NOMO-1 treated with dmso at 0.1 percent for 144 hours (cell line): Measurements from ENCODE around the gene C2orf42.
A peak's percentile ranks its signal among the peaks of the same experiment; 100 is the strongest.
"Not testable (repeated sequence)": the region's sequence is repeated elsewhere in the genome, so short reads cannot be mapped to it uniquely, and the experiment has no call there.

ENCODE experiments used
- DNase-seq: peaks from one replicate; lab custom pipeline; 2025; ENCODE audit not compliant: unreplicated experiment; lab: John Stamatoyannopoulos, UW

The C2orf42 gene

DNA sequence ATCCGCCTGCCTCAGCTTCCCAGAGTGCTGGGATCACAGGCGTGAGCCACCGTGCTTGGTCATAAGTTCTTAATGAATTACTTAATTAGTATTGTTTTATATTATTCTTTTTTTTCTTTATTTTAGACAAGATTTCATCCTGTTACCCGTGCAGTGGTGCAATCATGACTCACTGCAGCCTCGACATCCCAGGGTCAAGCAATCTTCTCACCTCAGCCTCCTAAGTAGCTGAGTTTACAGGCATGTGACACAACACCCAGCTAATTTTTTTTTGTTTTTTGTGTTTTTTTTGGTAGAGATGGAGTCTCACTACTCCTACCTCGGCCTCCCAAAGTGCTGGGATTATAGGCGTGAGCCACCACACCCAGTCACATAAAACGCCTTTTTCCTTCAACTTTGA is 17.3 kb downstream of the C2orf42 start:
- DNase-seq, result no peak

DNA sequence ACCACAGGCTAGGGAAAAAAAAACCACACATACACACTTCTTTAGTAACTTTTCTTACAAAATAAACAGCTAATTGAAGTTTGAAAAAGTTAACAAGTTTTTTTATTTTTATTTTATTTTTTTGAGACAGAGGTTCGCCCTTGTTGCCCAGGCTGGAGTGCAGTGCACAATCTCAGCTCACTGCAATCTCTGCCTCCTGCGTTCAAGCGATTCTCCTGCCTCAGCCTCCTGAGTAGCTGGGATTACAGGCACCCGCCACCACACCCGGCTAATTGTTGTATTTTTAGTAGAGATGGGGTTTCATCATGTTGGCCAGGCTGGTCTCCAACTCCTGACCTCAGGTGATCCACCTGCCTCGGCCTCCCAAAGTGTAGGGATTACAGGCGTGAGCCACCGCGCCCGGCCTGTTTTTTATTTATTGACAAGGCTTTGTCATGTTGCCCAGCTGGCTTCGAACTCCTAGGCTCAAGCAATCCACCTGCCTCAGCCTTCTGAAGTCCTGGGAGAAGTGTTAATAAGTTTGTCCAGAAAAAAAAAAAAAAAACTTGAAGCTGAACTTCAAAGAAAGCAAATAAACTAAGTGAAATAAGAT is 21.1 kb downstream of the C2orf42 start:
- DNase-seq, result not testable (repeated sequence)

DNA sequence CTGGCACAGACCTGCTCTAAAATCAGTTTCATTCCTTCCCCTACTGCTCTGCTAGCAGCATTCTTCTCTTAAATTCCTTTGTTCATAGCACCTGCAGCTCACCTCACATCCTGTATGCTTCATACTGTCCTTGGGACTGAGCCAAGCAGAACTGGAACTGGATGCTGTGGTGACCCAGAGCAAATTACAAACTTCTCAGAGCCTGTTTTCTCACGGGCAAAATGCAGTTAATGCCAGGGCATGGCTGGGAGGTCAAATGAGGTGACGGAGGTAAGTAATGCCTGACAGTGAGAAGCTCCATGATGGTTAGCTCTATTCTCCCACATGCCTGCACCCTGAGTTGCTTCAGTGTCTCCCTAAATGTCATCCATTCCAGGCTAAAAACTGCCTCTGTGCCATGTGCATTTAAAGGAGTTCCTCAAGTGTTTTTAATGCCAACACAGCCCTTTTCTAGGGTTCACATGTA is 29.7 kb downstream of the C2orf42 start:
- no peak for DNase-seq

DNA sequence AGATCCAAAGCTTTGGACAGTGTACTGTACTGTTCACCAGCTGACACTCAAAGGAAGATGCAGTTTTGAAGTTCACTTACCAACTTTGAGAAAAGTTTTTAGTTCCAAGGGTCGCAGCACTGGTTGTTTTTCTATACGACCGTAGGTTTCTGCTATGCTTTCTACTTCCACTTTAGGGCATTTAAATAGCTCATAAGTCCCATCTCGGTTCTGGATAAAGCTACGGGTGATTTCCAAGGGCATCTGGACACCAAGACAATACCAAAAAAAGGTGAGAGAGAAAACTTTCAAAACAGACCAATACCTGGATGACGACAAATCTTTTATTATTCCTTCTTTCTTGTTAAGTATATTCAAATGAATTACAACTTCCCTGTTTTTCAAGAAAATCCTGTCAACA is 30.3 kb downstream of the C2orf42 start:
- no peak for DNase-seq

DNA sequence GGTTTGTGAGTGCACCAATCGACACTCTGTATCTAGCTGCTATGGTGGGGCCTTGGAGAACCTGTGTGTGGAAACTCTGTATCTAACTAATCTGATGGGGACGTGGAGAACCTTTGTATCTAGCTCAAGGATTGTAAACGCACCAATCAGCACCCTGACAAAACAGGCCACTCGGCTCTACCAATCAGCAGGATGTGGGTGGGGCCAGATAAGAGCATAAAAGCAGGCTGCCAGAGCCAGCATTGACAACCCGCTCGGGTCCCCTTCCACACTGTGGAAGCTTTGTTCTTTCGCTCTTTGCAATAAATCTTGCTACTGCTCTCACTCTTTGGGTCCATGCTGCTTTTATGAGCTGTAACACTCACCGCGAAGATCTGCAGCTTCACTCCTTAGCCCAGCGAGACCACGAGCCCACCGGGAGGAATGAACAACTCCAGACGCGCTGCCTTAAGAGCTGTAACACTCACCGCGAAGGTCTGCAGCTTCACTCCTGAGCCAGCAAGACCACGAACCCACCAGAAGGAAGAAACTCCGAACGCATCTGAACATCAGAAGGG is 41.6 kb downstream of the C2orf42 start:
- not testable (repeated sequence) for DNase-seq

DNA sequence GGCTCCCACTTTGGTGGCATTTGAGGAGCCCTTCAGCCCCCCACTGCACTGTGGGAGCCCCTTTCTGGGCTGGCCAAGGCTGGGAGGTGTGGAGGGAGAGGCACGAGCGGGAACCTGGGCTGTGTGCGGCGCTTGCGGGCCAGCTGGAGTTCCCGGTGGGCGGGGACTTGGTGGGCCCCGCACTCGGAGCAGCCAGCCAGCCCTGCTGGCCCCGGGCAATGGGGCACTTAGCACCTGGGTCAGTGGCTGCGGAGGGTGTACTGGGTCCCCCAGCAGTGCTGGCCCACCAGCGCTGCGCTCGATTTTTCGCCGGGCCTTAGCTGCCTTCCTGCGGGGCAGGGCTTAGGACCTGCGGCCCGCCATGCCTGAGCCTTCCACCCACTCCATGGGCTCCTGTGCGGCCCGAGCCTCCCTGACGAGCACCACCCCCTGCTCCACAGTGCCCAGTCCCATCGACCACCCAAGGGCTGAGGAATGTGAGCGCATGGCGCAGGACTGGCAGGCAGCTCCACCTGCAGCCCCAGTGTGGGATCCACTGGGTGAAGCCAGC is 42.5 kb downstream of the C2orf42 start:
- DNase-seq, result not testable (repeated sequence)

DNA sequence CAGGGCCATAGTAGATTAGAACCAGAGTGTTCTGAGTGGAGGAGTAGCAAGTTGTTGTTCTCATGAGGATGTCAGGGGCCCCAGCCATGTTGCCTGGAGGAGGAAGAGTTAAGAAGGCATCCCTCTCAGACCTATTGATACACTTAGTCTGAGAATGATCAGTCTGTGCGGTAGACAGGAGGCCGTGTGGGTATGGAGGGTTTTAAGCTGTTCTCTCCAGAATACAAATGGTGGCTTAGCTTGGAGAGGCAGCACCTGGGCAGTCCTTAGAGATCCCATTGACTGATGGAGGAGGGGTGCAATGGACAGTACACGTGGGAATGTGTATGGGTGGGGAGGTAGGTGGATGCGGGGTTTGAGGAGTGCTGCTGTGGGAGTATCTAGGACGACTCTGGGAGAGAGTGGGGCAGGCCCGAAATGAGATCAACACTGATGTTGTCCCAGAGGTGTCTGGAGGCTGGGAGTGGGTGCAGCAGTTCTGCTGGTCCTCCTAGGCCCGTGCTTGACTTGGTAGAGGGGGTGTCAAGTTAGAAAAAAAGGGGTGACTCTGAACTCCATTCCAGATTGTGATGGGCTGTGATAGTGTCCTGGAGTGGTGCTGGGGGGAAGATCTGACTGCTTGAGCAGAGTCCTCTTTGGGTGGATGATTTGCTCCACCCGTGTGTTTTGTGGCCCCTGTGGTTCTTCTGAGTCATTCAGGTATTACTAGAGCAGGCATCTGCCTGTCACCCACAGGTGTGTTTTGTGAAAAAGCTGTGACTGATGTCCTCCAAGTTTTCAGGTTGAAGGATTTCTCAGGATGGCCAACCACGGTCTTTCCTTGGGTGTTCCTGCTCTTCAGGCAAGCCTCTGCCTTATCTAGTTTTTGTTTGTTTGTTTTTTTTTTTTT is 44.7 kb downstream of the C2orf42 start:
- DNase-seq, result no peak

DNA sequence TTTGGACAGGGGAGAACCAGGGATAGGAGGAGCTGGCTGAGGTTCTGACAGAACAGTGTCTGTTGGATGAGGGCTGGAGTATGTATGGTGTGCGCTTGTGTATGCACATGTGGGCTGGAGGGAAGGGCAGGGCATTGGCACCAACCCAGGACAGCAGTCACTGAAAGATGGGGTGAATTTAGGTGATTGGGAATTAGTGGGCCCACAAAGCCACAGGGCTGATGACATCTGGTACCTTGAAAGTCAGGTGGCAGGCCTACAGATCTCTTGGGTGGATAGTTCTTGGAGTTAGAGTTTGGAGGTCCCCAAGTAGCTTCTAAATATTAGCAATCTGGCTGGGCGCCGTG is 45.7 kb downstream of the C2orf42 start:
- DNase-seq, result no peak

DNA sequence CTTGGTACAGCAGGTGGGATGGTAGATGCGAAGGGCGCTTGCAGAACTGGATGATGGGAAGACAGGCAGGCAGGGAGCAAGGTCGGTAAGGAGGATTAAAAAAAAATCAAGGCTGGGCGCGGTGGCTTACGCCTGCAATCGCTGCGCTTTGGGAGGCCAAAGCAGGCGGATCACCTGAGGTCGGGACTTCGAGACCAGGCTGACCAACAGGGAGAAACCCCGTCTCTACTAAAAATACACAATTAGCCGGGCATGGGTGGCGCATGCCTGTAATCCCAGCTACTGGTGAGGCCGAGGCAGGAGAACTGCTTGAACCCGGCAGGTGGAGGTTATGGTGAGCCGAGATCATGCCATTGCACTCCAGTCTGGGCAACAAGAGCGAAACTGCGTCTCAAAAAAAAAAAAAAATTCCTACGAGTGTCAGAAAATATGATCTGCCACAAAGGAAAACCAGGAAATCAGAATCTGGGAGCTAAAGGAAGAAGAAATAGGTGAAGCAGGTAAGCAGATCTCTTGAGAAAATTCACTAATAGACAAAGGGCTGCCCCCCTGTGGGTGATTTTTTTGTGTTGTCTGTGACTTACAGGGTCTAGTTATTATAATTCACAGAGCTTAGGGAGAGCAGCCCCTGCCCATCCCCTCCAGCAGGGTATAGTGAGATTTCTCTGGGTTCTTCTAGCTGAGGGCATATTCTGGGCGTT is 46.2 kb downstream of the C2orf42 start:
- no peak for DNase-seq

DNA sequence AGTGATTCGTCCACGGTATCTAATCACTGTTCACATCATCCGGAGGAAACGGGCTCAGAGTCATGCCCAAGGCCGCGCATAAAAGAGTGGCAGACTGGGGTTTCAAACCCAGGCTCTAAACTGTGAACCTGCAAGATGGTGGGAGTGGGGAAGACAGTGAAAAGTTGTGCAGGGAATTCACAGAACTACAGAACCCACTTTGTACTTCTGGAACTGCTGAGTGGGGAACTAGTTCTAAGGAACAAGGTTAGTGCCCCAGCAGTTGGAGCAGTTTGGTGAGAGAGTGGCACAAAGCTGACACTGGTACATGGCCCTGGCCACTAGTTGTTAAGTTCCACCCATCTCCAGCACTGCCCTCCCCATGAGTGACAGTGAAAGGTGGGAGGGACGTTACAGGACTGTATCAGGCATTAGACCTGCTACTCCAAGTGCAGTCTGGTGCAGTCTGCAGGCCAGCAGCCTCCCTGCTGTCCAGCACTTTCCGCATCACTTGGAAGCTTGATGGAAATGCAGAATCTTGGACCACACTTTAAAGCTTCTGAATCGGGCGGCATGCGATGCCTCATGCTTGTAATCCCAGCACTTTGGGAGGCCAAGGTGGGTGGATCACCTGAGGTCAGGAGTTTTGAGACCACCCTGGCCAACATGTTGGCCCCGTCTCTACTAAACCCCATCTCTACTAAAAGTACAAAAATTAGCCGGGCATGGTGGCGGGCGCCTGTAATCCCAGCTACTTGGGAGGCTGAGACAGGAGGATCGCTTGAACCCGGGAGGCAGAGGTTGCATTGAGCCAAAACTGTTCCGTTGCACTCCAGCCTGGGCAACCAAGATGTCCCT is 47.3 kb downstream of the C2orf42 start:
- no peak for DNase-seq

DNA sequence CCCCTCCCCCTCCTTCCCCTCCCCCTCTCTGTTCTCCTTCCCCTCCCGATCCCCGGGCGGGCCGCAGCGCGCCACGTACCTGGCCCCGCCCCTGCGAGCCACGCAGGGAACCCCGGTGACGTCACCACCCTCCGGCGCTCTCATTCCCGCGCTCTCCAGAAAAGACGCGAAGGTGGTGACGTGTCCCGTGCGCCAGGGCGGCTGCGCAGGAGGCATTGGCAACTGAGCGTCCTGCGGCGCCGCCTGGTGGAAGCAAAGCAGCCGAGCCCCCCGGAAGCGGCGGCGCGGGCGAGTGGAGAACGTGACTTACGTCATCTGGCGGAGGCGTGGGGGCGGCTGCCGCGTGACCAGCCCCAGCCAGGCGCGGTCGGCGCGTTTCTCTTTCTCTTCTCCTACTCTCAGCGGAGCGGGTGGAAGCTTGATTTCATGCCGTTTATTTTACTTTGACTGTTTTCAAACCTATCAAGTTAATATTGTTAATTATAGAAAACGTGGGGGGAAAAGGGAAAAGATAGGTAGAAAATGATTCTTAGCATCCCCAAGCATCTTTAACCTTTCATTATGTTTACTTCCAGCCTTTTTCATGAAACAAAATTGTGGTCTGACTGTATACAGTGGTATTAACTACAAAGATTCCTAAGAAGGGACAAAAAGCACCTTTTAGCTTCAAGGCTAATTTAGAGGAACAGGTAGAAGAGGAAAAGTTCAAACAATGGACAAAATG is 48.1 kb downstream of the C2orf42 start:
- peak; percentile 99 for DNase-seq

DNA sequence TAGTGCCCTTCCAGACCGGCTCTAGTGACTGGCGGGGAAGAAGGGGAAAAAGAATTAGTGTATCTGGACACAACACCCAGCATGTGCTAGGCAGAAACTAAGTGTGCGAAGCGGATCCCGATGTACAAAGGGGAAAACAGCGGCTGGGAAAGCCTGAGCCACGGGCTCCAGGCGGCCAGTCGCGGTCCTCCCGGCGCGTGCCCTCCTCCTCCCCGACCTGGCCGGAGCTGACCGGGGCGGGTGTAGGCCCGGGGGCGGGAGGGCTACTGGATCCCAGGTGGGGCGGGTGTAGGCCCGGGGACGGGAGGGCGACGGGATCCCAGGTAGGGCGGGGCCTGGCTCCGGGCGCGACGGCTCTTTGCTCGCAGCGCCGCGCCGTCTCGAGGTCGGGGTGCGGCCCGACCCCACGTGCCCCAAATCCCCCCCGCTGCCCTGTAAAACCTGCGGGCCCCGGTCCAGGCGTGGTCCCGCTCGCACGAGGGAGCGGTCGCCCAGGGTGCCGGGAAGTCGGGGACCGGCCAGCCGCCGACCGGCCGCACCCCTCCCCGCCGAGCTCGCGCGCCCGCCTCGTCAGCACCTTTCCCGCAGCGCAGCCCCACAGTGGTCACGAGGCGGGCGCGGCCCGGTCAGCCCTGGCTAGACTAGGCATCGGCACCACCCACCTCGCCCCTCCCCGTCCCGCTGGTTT is 48.8 kb downstream of the C2orf42 start:
- no peak for DNase-seq

DNA sequence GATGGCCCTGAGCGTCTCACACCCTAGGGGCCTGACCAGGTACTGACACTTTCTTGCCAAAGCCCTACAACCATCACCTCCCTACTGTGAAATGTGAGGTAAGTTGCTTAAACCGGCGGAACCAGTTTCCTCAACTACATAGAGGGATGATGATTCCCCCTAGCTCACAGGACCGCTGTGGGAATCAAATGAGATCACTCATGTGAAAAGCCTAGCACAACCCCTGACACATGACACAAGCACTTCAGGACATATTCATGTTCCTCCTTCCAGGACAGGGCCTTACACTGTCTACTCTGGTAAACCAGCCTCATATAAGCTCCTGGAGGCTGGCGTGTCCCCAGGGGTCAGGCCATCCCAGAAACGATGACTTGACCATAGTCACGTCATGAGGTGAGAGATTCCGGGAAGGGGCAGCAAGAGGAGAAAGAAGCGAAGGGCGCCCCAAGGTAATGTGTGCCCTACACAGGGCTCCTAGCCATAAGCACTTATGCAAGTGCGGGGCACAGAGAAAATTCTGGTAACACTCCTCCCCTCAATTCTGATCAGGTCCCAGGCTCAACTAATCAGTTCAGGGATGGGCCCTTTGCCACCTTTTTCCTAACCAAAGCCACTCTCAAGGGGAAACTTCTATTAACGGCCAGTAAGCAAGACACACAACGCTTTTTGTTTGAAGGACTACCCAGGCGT is 49.5 kb downstream of the C2orf42 start:
- DNase-seq, result peak; percentile 44

DNA sequence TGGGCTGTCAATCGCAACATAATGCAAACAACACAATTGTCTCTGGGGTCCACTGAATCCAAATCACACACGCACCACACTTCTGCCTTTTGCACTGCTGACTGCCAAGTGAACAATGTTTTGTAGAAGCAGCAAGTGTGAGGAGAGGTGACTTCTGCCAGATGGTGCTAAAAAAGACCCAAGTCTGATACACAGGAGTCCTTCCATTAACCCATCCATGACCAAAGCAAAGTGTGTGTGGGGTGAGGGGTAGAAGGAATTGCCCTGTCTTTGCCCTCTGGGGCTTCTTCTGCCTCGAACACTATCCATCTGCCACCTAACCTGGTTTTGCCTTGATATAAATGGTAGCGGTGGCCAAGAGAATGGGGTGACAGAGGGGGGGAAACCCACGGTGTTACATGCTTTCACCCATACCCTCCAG is 50.0 kb downstream of the C2orf42 start:
- DNase-seq, result no peak

DNA sequence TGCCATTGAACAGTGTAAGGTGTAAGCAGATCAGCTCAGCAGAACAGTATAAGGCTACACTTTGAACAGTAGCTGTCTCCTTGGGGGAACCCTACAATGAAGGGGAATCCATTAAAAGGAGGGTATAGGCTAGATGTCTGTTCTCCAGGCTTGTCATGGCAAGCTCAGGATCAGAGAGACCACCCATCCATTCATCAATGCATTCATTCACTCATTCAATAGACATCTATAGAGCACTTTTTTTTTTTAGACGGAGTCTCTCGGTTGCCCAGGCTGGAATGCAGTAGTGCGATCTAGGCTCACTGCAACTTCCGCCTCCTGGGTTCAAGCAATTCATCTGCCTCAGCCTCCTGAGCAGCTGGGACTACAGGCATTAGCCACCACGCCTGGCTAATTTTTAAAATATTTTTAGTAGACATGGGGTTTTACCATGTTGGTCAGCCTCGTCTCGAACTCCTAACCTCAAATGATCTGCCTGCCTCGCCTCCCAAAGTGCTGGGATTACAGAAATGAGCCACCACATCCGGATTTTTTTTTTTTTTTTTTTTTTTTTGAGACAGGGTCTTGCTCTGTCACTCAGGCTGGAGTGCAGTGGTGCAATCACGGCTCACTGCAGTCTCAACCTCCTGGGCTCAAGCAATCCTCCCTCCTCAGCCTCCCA is 56.4 kb downstream of the C2orf42 start:
- DNase-seq, result not testable (repeated sequence)

DNA sequence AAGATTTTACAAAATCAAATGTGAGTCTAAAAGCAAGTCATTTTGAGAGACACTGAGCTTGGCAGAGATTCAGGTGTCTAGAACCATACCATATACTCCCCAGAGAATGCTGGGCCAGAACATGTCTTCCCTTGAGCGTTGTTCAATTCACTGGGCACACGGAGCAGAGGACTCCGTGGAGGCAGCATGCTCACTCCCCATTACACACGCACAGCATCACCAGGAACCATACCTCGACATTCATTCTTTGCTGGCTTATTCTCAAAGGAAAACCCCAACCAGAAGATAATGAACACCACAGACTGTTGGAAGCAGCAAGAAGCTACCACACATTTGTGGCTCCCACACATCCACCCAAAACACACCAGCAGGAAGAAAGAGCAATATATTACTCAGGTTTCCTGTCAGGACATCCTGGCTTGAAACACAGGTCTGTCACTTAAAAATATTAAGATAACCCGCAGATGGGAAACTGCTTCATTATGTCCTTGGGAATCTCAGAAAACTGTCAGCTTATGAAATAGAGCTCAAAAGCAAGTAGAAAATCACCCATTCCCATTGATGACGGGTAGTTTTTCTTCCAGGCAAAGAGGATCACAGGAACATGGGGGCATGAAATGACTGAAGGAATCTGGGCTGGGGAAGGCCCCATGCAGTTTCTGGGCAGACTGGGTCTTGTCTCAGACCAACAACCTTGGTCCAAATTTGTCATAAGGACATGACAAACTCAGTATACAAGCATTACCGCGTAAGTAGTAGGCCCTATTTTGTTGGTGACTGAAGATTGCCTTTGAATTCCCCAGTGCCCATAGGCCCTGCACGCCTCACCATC is 57.1 kb downstream of the C2orf42 start:
- DNase-seq, result no peak

DNA sequence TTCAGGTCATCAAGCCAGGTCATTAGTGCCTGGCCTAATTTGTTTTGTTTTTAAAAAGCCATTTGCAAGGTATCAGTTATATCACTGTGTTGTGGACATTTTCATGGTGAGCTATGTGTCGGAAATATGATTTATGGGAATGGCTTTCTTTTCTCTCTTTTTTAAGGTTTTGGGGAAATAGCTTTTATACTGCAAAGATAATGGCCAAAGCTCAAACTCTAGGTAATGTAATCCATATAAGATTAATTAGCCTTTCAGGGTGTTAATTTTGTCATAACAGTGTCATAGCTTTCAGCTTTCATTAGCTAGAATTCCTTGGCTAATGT is 57.7 kb downstream of the C2orf42 start:
- DNase-seq, result no peak
